Mesendoderm (in vitro differentiated cells): ENCODE results near the gene IFT81.

Experiments
- DNase-seq: peaks from one replicate; pipeline ENCODE4 v3.0.0; 2013
- H2AK5ac ChIP-seq: 2 replicates; pipeline ENCODE4 v1.6.1; 2013; ENCODE audit warnings: low read length, inconsistent platforms
- H2BK120ac ChIP-seq: 2 replicates; pipeline ENCODE4 v1.6.1; 2013; ENCODE audit warnings: low read depth, mild to moderate bottlenecking, low read length, moderate library complexity, mixed read lengths
- H2BK15ac ChIP-seq: replicated peaks from 2 replicates; pipeline ENCODE4 v1.6.1; 2013; ENCODE audit warnings: low read depth, mild to moderate bottlenecking, moderate library complexity
- H2BK5ac ChIP-seq: 2 replicates; pipeline ENCODE4 v1.6.1; 2013; ENCODE audit warnings: low read length, inconsistent platforms
- H3K18ac ChIP-seq: 2 replicates; pipeline ENCODE4 v1.6.1; 2013; ENCODE audit warnings: mild to moderate bottlenecking, low read length, mixed read lengths
- H3K23ac ChIP-seq: one replicate; pipeline ENCODE4 v1.6.1; 2013; ENCODE audit warnings: low read length
- H3K27ac ChIP-seq: 2 replicates; pipeline ENCODE4 v1.5.1; 2013; ENCODE audit warnings: low read depth, mild to moderate bottlenecking, inconsistent platforms, low read length, moderate library complexity
- H3K27me3 ChIP-seq: 2 replicates; pipeline ENCODE4 v1.6.1; 2013; ENCODE audit warnings: low read length, control low read depth, mild to moderate bottlenecking, inconsistent platforms; ENCODE audit not compliant: insufficient read depth, poor library complexity
- H3K36me3 ChIP-seq: 2 replicates; pipeline ENCODE4 v1.6.1; 2013; ENCODE audit warnings: low read length, inconsistent platforms; ENCODE audit not compliant: control insufficient read depth, insufficient read depth
- H3K4ac ChIP-seq: one replicate; pipeline ENCODE4 v1.6.1; 2013; ENCODE audit warnings: low read depth, mild to moderate bottlenecking, low read length, moderate library complexity
- H3K4me1 ChIP-seq: 2 replicates; pipeline ENCODE4 v1.6.1; 2013; ENCODE audit warnings: low read depth, low read length, inconsistent platforms; ENCODE audit not compliant: control insufficient read depth
- H3K4me2 ChIP-seq: 2 replicates; pipeline ENCODE4 v1.6.1; 2013; ENCODE audit warnings: low read length
- H3K4me3 ChIP-seq: 2 replicates; pipeline ENCODE4 v1.5.1; 2013; ENCODE audit warnings: mild to moderate bottlenecking, low read length
- H3K56ac ChIP-seq: one replicate; pipeline ENCODE4 v1.6.1; 2013; ENCODE audit warnings: low read length
- H3K79me1 ChIP-seq: 2 replicates; pipeline ENCODE4 v1.6.1; 2013; ENCODE audit warnings: low read length, inconsistent platforms
- H3K79me2 ChIP-seq: 2 replicates; pipeline ENCODE4 v1.6.1; 2013; ENCODE audit warnings: mild to moderate bottlenecking, low read length; ENCODE audit not compliant: control insufficient read depth, insufficient read depth
- H3K9ac ChIP-seq: 2 replicates; pipeline ENCODE4 v1.6.1; 2013; ENCODE audit warnings: low read length, inconsistent platforms
- H4K5ac ChIP-seq: one replicate; pipeline ENCODE4 v1.6.1; 2013; ENCODE audit warnings: low read length
- H4K8ac ChIP-seq: one replicate; pipeline ENCODE4 v1.6.1; 2013; ENCODE audit warnings: low read depth, mild to moderate bottlenecking, control low read depth, low read length, moderate library complexity
- WGBS: extraction: QIAGEN DNeasy Blood & Tissue Kit; methylation state at CpG from one replicate; pipeline ENCODE4 v1.1.7; 2013; ENCODE audit warnings: low lambda C conversion rate, missing lambda C conversion rate; ENCODE audit not compliant: insufficient coverage; ENCODE audit errors: extremely low coverage; 5-methylcytosine and 5-hydroxymethylcytosine counted together

Gene IFT81

DNA sequence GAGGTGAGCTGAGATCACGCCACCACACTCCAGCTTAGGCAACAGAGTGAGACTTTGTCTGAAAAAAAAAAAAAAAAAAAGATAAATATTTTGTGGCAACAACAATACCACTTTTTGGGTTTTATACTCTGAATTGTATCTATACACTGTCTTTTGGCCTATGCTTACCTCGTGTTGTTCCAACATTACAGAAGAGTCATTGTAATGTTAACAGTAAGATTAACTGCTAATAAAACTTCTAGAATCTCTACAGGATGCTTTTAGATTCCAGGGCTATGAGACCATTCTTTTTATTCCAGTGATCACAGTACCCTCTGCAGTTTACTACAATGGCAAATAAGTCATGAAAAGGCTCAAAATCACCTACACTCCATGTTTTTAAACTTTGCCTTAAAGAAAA is 11.6 kb downstream of the IFT81 start:
- Histone ChIP-seq H2AK5ac (no peak overlapping the region), H3K4me1 (no peaks in the 10 kb centered on the region), H3K36me3 (peaks cover 3% of the 10 kb centered on the region), H3K79me2 (no peaks in the 10 kb centered on the region), H3K9ac (no peak overlapping the region), H4K5ac (no peak overlapping the region), H3K27ac (no peak overlapping the region), H2BK120ac (no peak overlapping the region), H3K23ac (no peak overlapping the region), H3K79me1 (no peaks in the 10 kb centered on the region), H3K4ac (no peak overlapping the region), H3K56ac (no peak overlapping the region), H3K18ac (no peak overlapping the region), H2BK15ac (no peak overlapping the region), H4K8ac (no peak overlapping the region), H3K4me3 (no peak overlapping the region), H3K27me3 (no peaks in the 10 kb centered on the region), H2BK5ac (no peak overlapping the region), H3K4me2 (no peak overlapping the region)
- DNase-seq = no peak
- no CpG with 5 or more reads among the region's 2 CpGs for WGBS

DNA sequence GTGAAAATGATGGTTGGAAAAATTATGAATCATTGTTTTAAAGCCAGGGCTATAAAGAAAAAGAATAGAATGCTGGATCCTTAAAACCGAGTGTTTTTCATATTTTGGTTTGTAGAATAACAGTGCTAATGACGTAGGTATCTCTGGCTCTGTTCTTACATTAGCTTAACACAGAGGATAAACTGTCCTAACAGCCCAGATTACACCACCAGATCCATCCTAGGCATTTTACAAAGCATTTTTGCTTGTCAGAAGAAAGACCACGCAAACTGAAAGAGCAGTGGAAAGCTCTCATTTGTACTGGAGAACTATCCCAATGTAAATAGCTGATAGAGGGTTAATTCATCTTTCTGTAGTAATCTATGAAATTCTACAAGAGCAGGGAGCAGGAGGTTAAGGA is 13.6 kb downstream of the IFT81 start:
- H3K36me3 ChIP-seq = peaks cover 3% of the 10 kb centered on the region

DNA sequence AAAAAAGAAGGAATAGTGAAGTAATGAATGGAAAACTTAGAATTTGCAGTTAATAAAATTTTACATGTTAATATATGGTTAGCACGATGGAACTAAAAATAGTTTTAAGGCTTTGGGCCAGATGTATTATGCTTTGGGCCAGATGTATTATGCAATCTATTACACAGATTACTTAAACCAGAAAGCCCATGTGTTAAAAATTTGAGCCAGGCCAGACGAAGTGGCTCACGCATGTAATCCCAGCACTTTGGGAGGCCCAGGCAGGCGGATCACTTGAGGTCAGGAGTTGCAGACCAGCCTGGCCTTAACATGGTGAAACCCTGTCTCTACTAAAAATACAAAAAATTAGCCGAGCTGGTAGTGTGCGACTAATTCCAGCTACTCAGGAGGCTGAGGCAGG is 17.2 kb downstream of the IFT81 start:
- no peak for DNase-seq
- Histone ChIP-seq H2BK15ac (no peak overlapping the region), H3K4me2 (no peak overlapping the region), H2BK120ac (no peak overlapping the region), H3K27ac (no peak overlapping the region), H4K8ac (no peak overlapping the region), H2AK5ac (no peak overlapping the region), H4K5ac (no peak overlapping the region), H3K4me1 (no peaks in the 10 kb centered on the region), H3K4me3 (no peak overlapping the region), H3K27me3 (no peaks in the 10 kb centered on the region), H3K36me3 (peaks cover 1% of the 10 kb centered on the region), H3K56ac (no peak overlapping the region), H3K18ac (no peak overlapping the region), H3K79me2 (no peaks in the 10 kb centered on the region), H3K4ac (no peak overlapping the region), H3K23ac (no peak overlapping the region), H3K9ac (no peak overlapping the region), H2BK5ac (no peak overlapping the region), H3K79me1 (no peaks in the 10 kb centered on the region)
- no CpG with 5 or more reads among the region's 6 CpGs for WGBS

More for the DNA sequence above, 13.6 kb downstream of the IFT81 start:
- no peak overlapping the region for H3K27ac ChIP-seq
- no peak overlapping the region for H2BK5ac ChIP-seq
- H3K9ac ChIP-seq = no peak overlapping the region
- no peak overlapping the region for H4K5ac ChIP-seq
- no peak overlapping the region for H3K4me2 ChIP-seq
- no peak overlapping the region for H3K56ac ChIP-seq
- WGBS = no CpG with 5 or more reads among the region's 3 CpGs
- H3K23ac ChIP-seq = no peak overlapping the region
- no peaks in the 10 kb centered on the region for H3K79me1 ChIP-seq
- no peak overlapping the region for H3K18ac ChIP-seq
- H4K8ac ChIP-seq = no peak overlapping the region
- H3K4ac ChIP-seq = no peak overlapping the region
- H3K4me1 ChIP-seq = no peaks in the 10 kb centered on the region
- H2AK5ac ChIP-seq = no peak overlapping the region
- no peak overlapping the region for H2BK120ac ChIP-seq
- no peak for DNase-seq
- no peaks in the 10 kb centered on the region for H3K27me3 ChIP-seq
- no peak overlapping the region for H2BK15ac ChIP-seq
- H3K4me3 ChIP-seq = no peak overlapping the region
- H3K79me2 ChIP-seq = no peaks in the 10 kb centered on the region

DNA sequence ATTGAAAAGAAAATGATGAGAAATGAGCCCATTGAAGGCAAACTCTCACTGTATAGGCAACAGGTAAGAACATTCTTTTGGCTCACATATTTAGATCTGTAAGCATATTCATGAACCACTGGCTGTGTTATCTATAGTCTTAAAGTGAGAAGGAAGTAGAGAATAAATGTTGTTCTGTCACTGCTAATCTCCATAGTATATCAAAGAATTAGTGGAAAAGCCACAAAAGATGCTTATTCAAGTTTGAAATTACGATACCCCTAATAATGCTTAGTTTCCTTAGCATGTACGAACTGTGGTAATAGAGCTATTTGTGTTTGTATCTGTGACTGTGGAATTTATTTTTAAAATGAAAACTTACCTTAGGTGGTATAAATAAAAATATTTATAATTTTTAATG is 22.8 kb downstream of the IFT81 start:
- Histone ChIP-seq H3K56ac (no peak overlapping the region), H3K4me3 (no peak overlapping the region), H3K18ac (no peak overlapping the region), H2BK120ac (no peak overlapping the region), H3K79me2 (no peaks in the 10 kb centered on the region), H3K4me1 (no peaks in the 10 kb centered on the region), H3K79me1 (no peaks in the 10 kb centered on the region), H2AK5ac (no peak overlapping the region), H4K8ac (no peak overlapping the region), H3K9ac (no peak overlapping the region), H3K4me2 (no peak overlapping the region), H3K4ac (no peak overlapping the region), H3K27me3 (no peaks in the 10 kb centered on the region), H3K36me3 (no peaks in the 10 kb centered on the region), H4K5ac (no peak overlapping the region), H3K23ac (no peak overlapping the region), H2BK15ac (no peak overlapping the region), H3K27ac (no peak overlapping the region), H2BK5ac (no peak overlapping the region)
- DNase-seq = no peak
- no CpG with 5 or more reads among the region's 2 CpGs for WGBS

DNA sequence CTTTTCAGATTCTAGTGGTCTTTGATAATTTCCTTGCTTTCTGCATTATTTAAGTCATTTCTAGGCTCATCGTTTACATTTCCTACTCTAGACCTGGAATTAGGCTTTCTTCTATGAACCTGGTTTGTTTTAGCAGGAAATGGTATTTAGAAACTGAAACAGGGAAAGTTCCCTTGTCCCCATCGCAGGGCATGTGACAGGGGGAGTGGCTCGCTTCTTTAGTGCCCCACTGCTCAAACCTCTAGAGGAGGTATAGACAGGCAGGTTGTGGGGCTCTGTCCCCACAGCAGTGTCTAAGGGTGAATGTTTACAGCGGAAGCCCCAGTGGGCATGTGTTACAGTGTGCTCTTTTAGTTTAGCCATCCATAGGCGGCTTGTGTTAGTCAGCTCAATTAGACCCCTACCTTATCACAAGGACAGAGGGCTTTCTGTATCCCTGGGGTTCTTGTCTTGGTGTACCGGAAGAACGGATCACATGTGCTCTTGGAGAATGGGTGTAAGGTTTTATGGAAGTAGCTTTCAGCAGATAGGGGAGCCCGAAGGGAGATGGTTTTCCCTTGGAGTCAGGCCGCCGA is 25.0 kb downstream of the IFT81 start:
- H3K79me2 ChIP-seq = no peaks in the 10 kb centered on the region
- H3K36me3 ChIP-seq = no peaks in the 10 kb centered on the region
- WGBS = no CpG with 5 or more reads among the region's 10 CpGs

DNA sequence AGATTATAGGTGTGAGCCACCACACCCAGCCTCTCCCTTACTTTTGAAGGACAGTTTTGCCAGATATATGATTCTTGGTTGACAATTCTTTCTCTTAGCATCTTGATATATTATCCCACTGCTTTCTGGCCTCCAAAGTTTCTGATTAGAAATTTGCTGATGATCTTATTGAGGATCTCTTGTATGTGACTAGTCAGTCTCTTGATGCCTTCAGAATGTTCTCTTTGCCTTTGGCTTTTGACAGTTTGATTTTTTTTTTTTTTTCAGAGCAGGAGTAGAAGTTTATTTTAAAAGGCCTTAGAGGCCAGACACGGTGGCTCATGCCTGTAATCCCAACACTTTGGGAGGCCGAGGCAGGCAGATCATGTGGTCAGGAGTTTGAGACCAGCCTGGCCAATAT is 32.6 kb downstream of the IFT81 start:
- H3K4me1 ChIP-seq = no peaks in the 10 kb centered on the region
- no peak overlapping the region for H3K9ac ChIP-seq
- H3K79me2 ChIP-seq = no peaks in the 10 kb centered on the region
- H2BK15ac ChIP-seq = no peak overlapping the region
- no peak for DNase-seq
- no peak overlapping the region for H3K4me3 ChIP-seq
- no peak overlapping the region for H4K8ac ChIP-seq
- no peaks in the 10 kb centered on the region for H3K79me1 ChIP-seq
- no peak overlapping the region for H3K4me2 ChIP-seq
- no peak overlapping the region for H3K18ac ChIP-seq
- H3K4ac ChIP-seq = no peak overlapping the region
- H4K5ac ChIP-seq = no peak overlapping the region
- no peak overlapping the region for H2AK5ac ChIP-seq
- H3K27me3 ChIP-seq = no peaks in the 10 kb centered on the region
- H3K27ac ChIP-seq = no peak overlapping the region
- H3K56ac ChIP-seq = no peak overlapping the region
- no peak overlapping the region for H2BK5ac ChIP-seq
- H3K23ac ChIP-seq = no peak overlapping the region
- no peak overlapping the region for H2BK120ac ChIP-seq
- no CpG with 5 or more reads among the region's 2 CpGs for WGBS
- H3K36me3 ChIP-seq = no peaks in the 10 kb centered on the region

More for the DNA sequence above, 25.0 kb downstream of the IFT81 start:
- Histone ChIP-seq H2BK120ac (no peak overlapping the region), H4K5ac (no peak overlapping the region), H3K4me3 (no peak overlapping the region), H2AK5ac (no peak overlapping the region), H3K18ac (no peak overlapping the region), H3K9ac (no peak overlapping the region), H3K27ac (no peak overlapping the region), H4K8ac (no peak overlapping the region), H2BK5ac (no peak overlapping the region), H3K79me1 (no peaks in the 10 kb centered on the region), H3K4me2 (no peak overlapping the region), H3K4me1 (no peaks in the 10 kb centered on the region), H3K23ac (no peak overlapping the region), H2BK15ac (no peak overlapping the region), H3K27me3 (no peaks in the 10 kb centered on the region), H3K4ac (no peak overlapping the region), H3K56ac (no peak overlapping the region)
- no peak for DNase-seq
